ENCODE measurements around the gene PLCD4. TPM values are rescaled to one million over a fixed set of nuclear protein-coding genes. Genes with fewer than 3 reads are reported as not detected.

The PLCD4 gene
- total RNA-seq, 4 donors from 2014 or later: 0.55 to 2.5 (median 1.5) TPM

- WGBS: 80% methylated on average over 7 of the region's 7 CpGs
- no peak overlapping the region for H3K4me3 ChIP-seq
- no peaks in the 10 kb centered on the region for H3K27me3 ChIP-seq
- TF ChIP-seq EP300 (IDR thresholded peaks at IDR 0.05) (no peak), POLR2AphosphoS5 (IDR thresholded peaks at IDR 0.05) (no peak), POLR2A (IDR thresholded peaks at IDR 0.05) (no peak)
- TF ChIP-seq, protein P1, sequence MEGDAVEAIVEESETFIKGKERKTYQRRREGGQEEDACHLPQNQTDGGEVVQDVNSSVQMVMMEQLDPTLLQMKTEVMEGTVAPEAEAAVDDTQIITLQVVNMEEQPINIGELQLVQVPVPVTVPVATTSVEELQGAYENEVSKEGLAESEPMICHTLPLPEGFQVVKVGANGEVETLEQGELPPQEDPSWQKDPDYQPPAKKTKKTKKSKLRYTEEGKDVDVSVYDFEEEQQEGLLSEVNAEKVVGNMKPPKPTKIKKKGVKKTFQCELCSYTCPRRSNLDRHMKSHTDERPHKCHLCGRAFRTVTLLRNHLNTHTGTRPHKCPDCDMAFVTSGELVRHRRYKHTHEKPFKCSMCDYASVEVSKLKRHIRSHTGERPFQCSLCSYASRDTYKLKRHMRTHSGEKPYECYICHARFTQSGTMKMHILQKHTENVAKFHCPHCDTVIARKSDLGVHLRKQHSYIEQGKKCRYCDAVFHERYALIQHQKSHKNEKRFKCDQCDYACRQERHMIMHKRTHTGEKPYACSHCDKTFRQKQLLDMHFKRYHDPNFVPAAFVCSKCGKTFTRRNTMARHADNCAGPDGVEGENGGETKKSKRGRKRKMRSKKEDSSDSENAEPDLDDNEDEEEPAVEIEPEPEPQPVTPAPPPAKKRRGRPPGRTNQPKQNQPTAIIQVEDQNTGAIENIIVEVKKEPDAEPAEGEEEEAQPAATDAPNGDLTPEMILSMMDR (IDR thresholded peaks at IDR 0.05): no peak
- no peaks in the 10 kb centered on the region for H3K9me3 ChIP-seq
- H3K4me1 ChIP-seq: no peaks in the 10 kb centered on the region
- H3K36me3 ChIP-seq: no peaks in the 10 kb centered on the region
- no peak overlapping the region for H3K27ac ChIP-seq
- no peak for DNase-seq (ENCODE audit: low spot score in 2 of 2)
Measured at GRCh38 chr2:218621007-218621406, 13.3 kb downstream of the PLCD4 start.

DNA sequence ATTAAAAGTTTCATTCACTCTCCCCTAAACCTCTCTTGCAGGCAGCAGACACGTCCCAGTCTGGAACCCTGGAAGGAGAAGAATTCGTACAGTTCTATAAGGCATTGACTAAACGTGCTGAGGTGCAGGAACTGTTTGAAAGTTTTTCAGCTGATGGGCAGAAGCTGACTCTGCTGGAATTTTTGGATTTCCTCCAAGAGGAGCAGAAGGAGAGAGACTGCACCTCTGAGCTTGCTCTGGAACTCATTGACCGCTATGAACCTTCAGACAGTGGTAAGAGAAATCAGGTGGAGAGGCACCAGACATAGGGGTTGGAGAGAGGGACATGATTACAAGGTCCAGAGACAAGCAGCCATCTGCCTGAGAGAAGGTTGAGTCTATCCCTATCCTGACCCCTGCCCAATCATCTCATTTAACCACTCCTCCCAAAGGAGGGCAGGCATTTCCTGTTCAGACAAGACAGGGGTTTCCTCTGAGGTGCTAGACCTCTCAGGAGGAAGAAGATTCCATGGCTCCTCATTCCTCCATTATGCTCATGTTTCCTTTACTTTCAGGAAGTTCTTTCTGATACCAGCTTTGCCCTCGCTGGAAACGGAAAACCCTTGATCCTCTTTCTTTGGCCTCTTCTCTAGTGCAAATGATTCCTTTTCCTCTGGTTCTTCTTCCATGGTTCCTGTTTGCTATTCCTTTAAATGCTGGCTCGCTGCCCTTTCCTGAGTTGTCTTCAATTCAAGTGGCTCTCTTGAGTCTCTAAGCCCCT lies 15.1 kb downstream of the PLCD4 start:
- TF ChIP-seq, protein P1 (IDR thresholded peaks at IDR 0.05): no peak
- no peak for TF ChIP-seq EP300 (IDR thresholded peaks at IDR 0.05)
- no peak for TF ChIP-seq POLR2AphosphoS5 (IDR thresholded peaks at IDR 0.05)
- TF ChIP-seq POLR2A (IDR thresholded peaks at IDR 0.05): no peak
- Histone ChIP-seq H3K4me3 (no peak overlapping the region), H3K4me1 (no peaks in the 10 kb centered on the region), H3K27ac (no peak overlapping the region), H3K36me3 (no peaks in the 10 kb centered on the region), H3K27me3 (no peaks in the 10 kb centered on the region), H3K9me3 (no peaks in the 10 kb centered on the region)
- no peak for DNase-seq (ENCODE audit: low spot score in 2 of 2)
- 61% methylated on average over 7 of the region's 7 CpGs for WGBS

DNA sequence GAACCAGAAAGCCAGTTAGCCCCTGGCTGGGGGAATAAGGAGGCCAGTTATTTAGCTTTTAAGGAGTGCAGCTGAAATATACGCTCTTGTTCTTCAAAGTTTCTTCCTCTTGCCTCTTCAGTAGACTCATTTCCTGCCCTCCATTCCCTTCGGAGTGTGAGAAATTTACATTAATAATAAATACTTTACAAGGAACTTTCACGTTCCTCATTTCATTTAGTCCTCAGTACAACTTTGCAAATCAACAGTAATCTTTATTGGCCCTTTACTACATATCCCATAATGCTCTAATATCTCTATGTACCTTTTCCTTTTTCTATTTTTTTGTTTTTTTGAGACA lies 15.6 kb downstream of the PLCD4 start:
- Histone ChIP-seq H3K27ac (no peak overlapping the region), H3K27me3 (no peaks in the 10 kb centered on the region), H3K4me3 (no peak overlapping the region), H3K4me1 (no peaks in the 10 kb centered on the region), H3K9me3 (no peaks in the 10 kb centered on the region), H3K36me3 (no peaks in the 10 kb centered on the region)
- WGBS: 77% methylated on average over 3 of the region's 3 CpGs
- no peak for DNase-seq (ENCODE audit: low spot score in 2 of 2)
- no peak for TF ChIP-seq POLR2AphosphoS5 (IDR thresholded peaks at IDR 0.05)
- TF ChIP-seq, protein P1 (IDR thresholded peaks at IDR 0.05): no peak
- no peak for TF ChIP-seq POLR2A (IDR thresholded peaks at IDR 0.05)
- TF ChIP-seq EP300 (IDR thresholded peaks at IDR 0.05): no peak

DNA sequence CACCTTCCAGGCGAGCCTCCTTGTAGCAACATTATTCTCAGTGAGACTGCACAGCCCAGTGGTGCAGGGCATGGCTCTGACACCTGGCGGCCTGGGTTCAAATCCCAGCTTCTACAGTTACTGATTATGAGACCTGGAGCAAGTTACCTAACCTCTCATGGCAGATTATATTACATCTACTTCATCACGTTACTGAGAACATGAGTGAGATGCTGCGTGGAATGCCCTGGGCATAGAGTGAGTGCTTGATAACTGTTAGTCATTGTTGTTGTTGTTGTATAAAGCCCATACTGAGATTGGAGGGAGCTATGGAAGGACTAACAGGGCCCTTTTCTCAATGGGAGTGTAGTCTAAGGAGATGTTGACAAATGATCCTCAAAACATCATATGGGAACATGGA lies 18.7 kb downstream of the PLCD4 start:
- TF ChIP-seq, protein P1 (IDR thresholded peaks at IDR 0.05): no peak
- 86% methylated on average over 4 of the region's 4 CpGs for WGBS
- DNase-seq (ENCODE audit: low spot score in 2 of 2): no peak
- Histone ChIP-seq H3K4me1 (no peaks in the 10 kb centered on the region), H3K27me3 (no peaks in the 10 kb centered on the region), H3K27ac (no peak overlapping the region), H3K4me3 (no peak overlapping the region), H3K9me3 (no peaks in the 10 kb centered on the region), H3K36me3 (no peaks in the 10 kb centered on the region)

DNA sequence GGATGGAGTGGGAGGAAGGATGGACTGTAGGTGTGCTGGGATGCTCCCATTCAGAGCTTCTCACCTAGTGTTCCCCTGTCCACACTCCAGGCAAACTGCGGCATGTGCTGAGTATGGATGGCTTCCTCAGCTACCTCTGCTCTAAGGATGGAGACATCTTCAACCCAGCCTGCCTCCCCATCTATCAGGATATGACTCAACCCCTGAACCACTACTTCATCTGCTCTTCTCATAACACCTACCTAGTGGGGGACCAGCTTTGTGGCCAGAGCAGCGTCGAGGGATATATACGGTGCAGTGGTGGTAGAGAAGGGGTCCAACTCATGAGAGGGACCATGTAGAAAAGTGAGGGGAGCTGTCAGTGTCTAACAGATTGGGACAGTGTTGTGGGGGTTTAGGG lies 20.2 kb downstream of the PLCD4 start:
- no peak for TF ChIP-seq POLR2A (IDR thresholded peaks at IDR 0.05)
- no peak for TF ChIP-seq POLR2AphosphoS5 (IDR thresholded peaks at IDR 0.05)
- TF ChIP-seq, protein P1 (IDR thresholded peaks at IDR 0.05): no peak
- no peak for TF ChIP-seq EP300 (IDR thresholded peaks at IDR 0.05)
- Histone ChIP-seq H3K4me3 (no peak overlapping the region), H3K36me3 (no peaks in the 10 kb centered on the region), H3K27me3 (no peaks in the 10 kb centered on the region), H3K27ac (no peak overlapping the region), H3K9me3 (no peaks in the 10 kb centered on the region), H3K4me1 (no peaks in the 10 kb centered on the region)
- no peak for DNase-seq (ENCODE audit: low spot score in 2 of 2)
- WGBS: 89% methylated on average over 4 of the region's 4 CpGs

All from suprapubic skin (tissue), 4 donors.